HG03520 (cell line): ENCODE measurements around the gene C3orf22.
"Not testable (repeated sequence)": the region's sequence is repeated elsewhere in the genome, so short reads cannot be mapped to it uniquely, and the experiment has no call there.

Source experiments
- ATAC-seq: cut with Tn5 transposase; IDR thresholded peaks from one replicate; pipeline ENCODE4 v1.9.1; 2021; ENCODE audit warnings: mild to moderate bottlenecking, moderate library complexity; ENCODE audit not compliant: unreplicated experiment

Gene C3orf22

DNA sequence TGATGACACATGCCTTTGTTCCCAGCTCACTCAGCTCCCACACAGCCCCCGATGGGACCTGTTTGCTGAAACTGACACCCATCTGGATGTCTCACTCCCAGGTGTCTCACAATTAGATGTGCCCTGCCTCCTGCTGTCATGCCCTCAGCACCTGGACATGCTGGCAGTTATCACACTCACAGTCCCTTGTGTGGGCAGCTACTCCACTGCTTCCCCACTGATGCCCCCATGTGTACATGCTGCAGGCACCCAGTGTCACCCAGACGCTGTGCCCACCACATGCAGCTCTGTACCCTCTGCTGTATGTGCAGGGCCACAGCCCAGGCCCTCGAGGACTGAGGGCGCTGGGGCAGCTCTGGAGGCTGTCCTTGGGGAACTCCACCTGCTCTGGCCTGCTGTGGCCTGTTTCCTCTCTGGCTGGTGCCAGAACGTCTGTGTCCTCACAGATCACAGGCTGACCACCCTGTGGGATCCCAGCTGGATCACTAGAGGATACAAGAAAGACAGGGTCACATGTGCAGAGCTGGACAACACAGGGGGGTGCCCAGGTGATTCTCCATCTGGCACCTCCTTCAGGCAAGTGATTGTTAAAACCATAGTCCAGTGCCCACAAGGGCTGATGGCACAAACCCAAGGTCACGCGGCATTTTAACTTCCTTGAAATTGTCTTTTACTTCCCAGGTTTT is 14.0 kb downstream of the C3orf22 start:
- no peak for ATAC-seq

DNA sequence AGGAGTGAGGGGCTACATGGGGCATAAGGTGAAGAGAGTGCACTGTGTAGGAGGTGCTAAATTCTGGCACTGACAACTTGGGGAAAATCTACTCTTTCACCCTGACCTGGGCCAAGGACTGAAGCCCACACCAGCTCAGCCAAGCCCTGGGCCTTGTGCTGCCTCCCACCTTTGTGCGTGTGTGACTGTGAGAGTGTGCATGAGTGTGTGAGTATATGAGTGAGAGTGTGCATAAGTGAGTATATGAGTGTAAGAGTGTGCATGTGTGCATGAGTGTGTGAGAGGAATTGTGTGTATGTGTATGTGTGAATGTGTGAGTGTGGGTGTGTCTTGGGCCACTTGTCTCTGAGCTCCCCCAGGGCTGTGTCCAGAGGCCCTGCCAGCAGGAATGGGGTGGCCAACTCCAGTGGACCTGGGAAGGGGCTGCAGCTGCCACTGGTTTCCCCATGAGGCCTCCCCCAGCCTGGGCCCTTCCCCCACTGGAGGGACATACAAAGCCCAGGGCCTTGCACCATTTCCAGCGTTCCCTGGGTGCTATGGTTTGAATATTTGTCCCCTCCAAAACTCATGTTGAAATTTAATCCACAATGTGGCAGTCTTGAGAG is 15.2 kb downstream of the C3orf22 start:
- no peak for ATAC-seq

- no peak for ATAC-seq
Observed at GRCh38 chr3:126542340-126543241, 16.1 kb downstream of the C3orf22 start.

- no peak for ATAC-seq
Observed at GRCh38 chr3:126541628-126542339, 16.9 kb downstream of the C3orf22 start.

- no peak for ATAC-seq
Observed at GRCh38 chr3:126540951-126541627, 17.6 kb downstream of the C3orf22 start.

GRCh38 chr3:126540342-126540849 is 18.3 kb downstream of the C3orf22 start:
- no peak for ATAC-seq

DNA sequence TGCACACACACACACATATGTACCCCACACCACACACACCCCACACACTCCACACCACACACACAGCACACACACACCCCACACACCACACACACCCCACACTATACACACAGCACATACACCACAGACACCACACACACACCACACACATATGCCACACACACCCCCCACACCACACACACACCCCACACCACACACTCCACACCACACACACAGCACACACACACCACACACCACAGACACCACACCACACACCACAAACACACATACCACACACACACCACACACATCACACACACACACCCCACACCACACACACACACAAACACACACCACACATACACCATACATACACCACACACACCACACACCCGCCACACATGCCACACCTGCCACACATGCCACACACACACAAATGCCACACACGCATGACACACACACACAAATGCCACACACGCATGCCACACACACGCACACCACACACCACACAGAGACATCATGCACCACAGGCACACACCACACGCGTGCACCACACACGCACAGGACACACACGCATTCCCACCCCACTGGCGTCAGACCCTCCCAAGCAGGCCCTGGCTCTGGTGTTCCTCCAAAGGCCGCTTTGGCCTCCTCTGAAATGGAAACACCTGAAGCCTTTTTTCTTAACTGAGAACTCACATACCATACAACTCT is 19.0 kb downstream of the C3orf22 start:
- ATAC-seq = no peak

DNA sequence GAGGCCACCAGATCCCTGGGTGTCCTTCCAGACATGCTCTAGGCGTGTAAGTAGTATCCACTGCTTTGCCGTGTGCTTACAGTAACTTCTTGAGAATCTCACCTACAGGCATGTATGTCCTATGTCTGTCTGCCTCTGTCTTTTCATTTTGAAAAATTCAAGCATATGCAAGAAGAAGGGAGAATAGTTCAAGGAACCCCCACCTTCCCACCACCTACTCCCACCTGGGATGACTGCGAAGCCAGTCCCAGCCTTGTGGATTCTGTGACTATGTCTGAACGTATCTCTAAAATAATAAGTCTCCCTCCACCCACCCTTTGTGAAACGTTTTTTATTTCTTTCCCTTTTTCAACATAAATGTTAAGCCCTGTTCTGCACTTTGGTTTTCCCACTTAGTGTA is 19.8 kb downstream of the C3orf22 start:
- no peak for ATAC-seq

DNA sequence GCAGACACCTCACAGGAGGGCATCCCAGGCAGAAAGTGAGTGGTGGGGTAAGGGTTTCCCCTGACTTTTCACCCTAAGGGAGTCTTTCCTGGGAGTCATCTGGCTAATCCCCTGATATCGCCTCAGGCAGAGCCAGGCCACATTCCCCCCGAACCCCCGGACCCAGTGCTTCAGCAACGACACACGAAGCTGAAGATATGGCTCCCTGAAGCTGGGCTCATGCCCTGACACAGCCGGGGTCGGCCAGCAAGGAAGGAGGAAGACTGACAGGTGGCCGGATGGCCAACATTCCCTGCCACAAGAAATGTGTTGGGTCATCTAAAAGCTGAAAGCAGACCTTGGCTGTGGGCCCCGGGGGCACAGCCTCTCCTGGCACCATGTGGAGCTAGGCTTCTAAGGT is 20.4 kb downstream of the C3orf22 start:
- ATAC-seq = no peak

GRCh38 chr3:126537730-126538281 is 20.9 kb downstream of the C3orf22 start:
- no peak for ATAC-seq

DNA sequence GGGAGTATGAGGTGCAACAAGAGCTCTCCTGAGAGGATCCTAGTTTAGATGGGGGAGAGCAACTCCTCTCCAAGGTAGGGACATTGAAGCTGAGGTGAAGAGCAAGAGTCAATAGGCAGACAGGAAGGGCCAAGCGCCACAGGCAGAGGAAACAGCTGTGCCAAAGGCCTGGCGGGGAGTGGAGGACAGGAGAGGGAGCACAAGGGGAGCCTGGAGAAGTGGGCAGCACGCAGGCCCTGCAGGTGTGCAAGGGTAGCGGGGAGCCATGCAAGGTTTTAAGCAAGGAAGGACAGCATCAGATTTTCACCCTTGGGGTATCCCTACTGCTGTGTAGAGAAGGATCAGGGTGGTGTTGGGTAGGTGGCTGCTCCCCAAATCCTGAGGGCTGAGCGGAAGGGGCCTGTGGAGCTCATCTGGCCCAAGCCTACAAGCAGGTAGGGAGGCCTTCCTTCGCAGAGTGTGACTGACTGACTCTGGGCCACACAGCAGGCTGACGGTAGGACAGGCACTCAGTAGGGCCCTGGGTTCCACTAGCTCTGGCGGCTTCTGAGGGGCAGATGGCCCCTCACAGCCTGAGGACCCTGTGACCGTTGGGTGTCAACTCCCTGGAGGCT is 21.5 kb downstream of the C3orf22 start:
- ATAC-seq = no peak

DNA sequence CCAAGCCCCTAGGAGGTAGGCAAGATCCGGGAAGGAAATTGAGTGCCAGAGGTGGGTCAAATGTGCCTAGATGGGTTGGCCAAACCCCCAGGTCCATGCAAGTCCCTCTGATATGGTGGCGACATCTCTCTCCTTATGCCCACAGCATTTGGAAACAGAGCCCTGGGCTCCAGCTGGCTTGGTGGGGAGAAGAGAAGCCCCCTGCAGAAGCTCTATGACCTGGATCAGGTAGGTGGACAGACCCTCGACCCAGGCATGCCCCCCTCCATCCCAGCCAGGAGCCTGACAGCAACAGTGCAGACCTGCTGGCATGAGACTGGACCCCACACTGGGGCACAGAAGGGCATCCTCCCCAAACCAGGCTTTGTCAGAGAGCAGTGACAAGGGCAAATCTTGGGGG is 22.6 kb downstream of the C3orf22 start:
- ATAC-seq = no peak

GRCh38 chr3:126535636-126536035 is 23.1 kb downstream of the C3orf22 start:
- ATAC-seq = no peak

GRCh38 chr3:126534716-126535115 is 24.0 kb downstream of the C3orf22 start:
- not testable (repeated sequence) for ATAC-seq

DNA sequence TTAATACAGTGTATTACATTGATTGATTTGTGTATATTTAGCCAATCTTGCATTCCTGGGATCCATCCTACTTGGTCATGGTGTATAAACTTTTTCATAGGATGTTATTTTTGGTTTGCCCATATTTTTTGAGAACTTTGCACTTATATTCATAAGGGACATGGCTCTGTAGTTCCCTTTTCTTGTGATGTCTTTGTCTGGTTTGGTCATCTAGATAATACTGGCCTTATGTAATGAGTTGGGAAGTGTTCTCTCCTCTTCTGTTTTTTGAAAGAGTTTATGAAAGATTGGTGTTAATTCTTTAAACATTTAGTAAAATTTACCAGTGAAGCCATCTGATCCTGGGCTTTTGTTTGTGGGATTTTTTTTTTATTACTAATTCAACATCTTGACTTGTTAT is 25.2 kb downstream of the C3orf22 start:
- ATAC-seq = no peak

GRCh38 chr3:126531051-126531330 is 27.7 kb downstream of the C3orf22 start:
- no peak for ATAC-seq

DNA sequence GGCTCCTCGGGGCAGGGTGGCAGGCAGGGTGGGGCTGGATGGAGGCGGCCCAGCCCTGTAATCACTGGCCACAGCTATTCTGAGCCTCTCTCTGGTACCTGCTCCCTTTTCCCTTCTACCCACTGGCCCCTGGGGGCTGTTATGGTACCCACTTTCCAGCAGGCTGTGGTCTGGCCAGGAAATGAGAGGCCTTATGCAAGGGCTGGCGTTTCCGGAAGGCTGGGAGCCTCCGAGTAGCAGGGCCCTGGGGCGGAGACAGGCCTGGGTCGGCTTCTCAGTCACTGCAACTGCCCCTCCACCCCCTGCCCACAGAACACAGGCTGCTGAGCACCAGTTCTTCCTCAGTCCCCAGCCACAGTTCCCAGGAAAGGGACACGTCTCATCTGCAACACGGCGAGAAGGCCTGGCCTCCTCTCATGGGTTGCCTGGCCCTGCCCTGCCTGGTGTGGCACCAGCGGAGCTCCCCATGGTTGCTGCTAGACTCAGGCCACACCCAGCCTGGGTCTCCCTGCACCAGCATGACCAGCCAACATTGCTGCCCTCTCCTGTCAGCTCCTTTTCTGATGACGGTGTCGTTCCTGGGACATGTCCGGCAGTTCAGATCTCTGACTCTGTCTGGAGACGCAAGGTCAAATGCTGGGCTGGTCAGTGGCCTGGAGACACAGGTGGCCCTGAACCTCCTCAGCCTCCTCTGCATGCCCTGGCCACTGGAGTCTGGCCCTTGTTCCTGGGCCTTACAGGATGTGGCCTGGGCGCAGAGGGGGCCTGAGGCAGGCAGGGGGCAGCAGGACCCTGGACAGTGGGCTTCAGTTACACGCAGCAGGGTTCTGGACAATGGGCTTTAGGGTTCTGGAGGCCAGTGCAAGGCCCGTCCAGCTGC is 28.3 kb downstream of the C3orf22 start:
- ATAC-seq = no peak

GRCh38 chr3:126529585-126530170 is 29.1 kb downstream of the C3orf22 start:
- ATAC-seq = no peak
